ENCODE data around the gene SLC26A8. TPM values are rescaled to one million over a fixed set of nuclear protein-coding genes. Genes with fewer than 3 reads are reported as not detected.

The SLC26A8 gene
- total RNA-seq, 4 donors from 2014 or later = 0.07 TPM; not detected in 3

DNA sequence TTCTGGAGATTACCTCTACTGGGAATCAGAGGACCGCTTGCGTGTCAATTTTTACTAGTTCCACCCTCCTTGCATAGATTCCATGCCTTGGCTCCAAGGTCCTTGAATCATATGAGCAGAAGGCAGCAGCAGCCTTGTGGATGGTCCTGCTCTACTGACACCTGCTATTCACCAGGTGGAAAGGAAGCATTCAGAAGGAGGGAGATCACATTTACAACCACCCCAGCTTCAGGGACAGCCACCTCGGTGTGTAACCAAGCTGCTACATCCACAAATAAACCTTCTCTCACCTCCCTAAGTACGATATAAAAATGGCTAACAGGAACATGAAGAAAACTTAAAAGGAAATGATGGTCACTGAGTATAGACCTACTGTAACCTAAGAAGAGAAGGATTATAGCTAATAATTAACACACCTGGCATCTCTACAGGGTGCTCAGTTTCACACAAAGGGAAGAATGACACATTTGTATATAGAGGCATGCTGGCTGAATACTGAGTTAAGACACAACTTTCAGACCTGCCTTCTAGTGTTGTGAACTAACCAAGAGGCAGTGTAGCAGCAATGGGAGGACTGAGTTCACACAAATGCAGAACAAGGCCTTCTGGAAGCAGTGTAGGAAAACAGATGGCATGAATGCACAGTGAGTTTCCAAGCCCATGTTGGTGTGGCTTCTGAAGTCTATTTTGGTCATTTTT is 57.2 kb downstream of the SLC26A8 start:
- no peak overlapping the region for H3K27ac ChIP-seq
- H3K36me3 ChIP-seq = no peaks in the 10 kb centered on the region
- TF ChIP-seq, protein P1, sequence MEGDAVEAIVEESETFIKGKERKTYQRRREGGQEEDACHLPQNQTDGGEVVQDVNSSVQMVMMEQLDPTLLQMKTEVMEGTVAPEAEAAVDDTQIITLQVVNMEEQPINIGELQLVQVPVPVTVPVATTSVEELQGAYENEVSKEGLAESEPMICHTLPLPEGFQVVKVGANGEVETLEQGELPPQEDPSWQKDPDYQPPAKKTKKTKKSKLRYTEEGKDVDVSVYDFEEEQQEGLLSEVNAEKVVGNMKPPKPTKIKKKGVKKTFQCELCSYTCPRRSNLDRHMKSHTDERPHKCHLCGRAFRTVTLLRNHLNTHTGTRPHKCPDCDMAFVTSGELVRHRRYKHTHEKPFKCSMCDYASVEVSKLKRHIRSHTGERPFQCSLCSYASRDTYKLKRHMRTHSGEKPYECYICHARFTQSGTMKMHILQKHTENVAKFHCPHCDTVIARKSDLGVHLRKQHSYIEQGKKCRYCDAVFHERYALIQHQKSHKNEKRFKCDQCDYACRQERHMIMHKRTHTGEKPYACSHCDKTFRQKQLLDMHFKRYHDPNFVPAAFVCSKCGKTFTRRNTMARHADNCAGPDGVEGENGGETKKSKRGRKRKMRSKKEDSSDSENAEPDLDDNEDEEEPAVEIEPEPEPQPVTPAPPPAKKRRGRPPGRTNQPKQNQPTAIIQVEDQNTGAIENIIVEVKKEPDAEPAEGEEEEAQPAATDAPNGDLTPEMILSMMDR (IDR thresholded peaks at IDR 0.05) = no peak
- TF ChIP-seq POLR2A (IDR thresholded peaks at IDR 0.05) = no peak
- H3K27me3 ChIP-seq = no peaks in the 10 kb centered on the region
- no peak overlapping the region for H3K4me3 ChIP-seq
- DNase-seq = no peak
- intact Hi-C loops (cut with DNase I; ENCODE audit: low total_unique reads) = no loop called here
- no peaks in the 10 kb centered on the region for H3K4me1 ChIP-seq
- H3K9me3 ChIP-seq = no peaks in the 10 kb centered on the region

DNA sequence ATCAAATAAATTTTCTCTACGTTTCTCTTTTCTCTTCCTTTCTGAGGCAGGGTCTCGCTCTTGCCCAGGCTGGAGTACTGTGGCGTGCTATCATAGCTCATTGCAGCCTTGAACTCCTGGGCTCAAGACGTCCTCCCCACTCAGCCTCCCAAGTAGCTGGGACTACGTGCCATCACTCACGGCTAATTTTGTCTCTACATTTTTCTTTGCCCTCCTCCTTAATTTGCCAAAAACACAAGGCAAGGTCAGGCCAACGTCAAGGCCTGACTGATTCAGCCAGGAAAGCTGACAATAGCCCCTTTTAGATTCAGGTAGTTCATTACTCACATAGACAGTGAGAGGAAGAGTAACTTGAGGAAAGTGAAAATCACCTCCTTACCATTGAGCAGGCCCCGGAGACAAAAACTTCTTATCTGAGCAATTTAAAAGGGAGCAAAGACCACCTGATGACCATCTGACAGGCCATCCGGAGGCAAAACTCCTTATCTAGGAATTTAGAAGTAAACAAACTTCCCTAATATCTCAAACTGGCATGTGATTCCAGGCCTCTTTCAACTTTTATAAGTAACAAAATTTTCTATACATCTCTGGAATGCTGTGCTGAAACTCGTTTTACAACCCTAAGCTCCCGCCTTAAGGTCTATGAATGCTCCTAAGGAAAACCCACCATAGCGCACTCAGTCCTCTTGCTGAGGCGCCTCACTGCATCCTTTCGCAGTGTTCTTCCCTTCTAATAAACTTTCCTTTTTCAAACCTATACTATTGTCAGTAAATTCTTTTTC is 61.5 kb downstream of the SLC26A8 start:
- Histone ChIP-seq H3K4me1 (no peaks in the 10 kb centered on the region), H3K9me3 (no peaks in the 10 kb centered on the region), H3K27ac (no peak overlapping the region), H3K27me3 (no peaks in the 10 kb centered on the region), H3K36me3 (no peaks in the 10 kb centered on the region), H3K4me3 (no peak overlapping the region)
- TF ChIP-seq, protein P1 (IDR thresholded peaks at IDR 0.05) = no peak
- no peak for TF ChIP-seq POLR2A (IDR thresholded peaks at IDR 0.05)
- intact Hi-C loops (cut with DNase I; ENCODE audit: low total_unique reads) = no loop called here
- no peak for DNase-seq

DNA sequence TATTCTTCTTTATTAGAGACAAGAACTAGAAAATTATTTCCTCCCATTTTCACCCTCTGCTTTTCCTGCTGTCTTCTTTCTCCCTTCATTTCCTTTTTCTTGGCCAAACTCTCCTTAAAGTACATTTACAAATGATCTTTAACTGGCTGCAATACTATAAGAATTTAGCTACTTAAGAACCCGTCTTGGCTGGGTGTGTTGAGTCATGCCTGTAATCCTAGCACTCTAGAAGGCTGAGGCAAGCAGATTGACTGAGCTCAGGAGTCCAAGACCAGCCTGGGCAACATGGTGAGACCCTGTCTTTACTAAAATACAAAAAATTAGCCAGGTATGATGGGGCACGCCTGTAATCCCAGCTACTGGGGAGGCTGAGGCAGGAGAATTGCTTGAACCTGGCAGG is 64.3 kb downstream of the SLC26A8 start:
- no peaks in the 10 kb centered on the region for H3K4me1 ChIP-seq
- no peak for TF ChIP-seq POLR2A (IDR thresholded peaks at IDR 0.05)
- TF ChIP-seq, protein P1 (IDR thresholded peaks at IDR 0.05) = no peak
- H3K27me3 ChIP-seq = no peaks in the 10 kb centered on the region
- DNase-seq = no peak
- H3K9me3 ChIP-seq = no peaks in the 10 kb centered on the region
- no peak overlapping the region for H3K27ac ChIP-seq
- H3K36me3 ChIP-seq = no peaks in the 10 kb centered on the region
- H3K4me3 ChIP-seq = no peak overlapping the region
- intact Hi-C loops (cut with DNase I; ENCODE audit: low total_unique reads) = no loop called here

DNA sequence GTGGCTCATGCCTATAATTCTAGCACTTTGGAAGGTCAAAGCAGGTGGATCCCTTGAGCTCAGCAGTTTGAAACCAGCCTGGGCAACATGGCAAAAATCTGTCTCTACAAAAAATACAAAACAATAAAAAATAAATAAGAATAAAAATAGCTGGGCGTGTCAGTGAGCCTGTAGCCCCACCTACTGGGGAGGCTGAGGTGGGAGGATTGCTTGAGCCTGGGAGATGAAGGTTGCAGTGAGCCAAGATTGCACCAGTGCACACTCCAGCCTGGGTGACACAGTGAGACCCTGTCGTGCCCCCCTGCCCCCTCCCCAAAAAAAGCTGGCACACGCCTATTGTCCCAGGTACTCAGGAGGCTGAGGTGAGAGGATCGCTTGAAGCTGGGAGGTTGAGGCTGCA is 68.5 kb downstream of the SLC26A8 start:
- Histone ChIP-seq H3K4me3 (no peak overlapping the region), H3K9me3 (no peaks in the 10 kb centered on the region), H3K4me1 (no peaks in the 10 kb centered on the region), H3K27ac (no peak overlapping the region), H3K36me3 (no peaks in the 10 kb centered on the region), H3K27me3 (no peaks in the 10 kb centered on the region)
- intact Hi-C loops (cut with DNase I; ENCODE audit: low total_unique reads) = no loop called here
- no peak for DNase-seq
- no peak for TF ChIP-seq POLR2A (IDR thresholded peaks at IDR 0.05)
- TF ChIP-seq, protein P1 (IDR thresholded peaks at IDR 0.05) = no peak

DNA sequence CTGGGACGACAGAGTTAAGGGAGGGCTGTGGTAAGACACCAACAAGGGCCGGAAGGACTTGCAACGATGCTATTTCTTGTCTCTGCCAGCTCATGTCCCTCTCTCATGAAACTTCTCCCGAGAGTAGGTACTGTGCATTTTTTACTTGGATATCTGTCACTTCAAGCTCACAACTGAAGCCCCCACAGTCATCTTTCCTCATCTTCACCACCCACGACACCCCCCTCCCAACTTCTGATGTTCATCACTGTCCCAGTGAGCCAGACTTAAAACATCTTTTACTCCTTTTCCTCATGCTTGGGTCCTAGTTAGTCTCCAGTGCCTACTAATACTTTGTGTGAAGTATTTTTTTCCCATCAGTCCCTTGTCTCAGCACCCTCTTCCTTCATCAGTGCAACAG is 68.9 kb downstream of the SLC26A8 start:
- no peak for DNase-seq
- intact Hi-C loops (cut with DNase I; ENCODE audit: low total_unique reads) = no loop called here
- Histone ChIP-seq H3K4me1 (no peaks in the 10 kb centered on the region), H3K4me3 (no peak overlapping the region), H3K27ac (no peak overlapping the region), H3K9me3 (no peaks in the 10 kb centered on the region), H3K27me3 (no peaks in the 10 kb centered on the region), H3K36me3 (no peaks in the 10 kb centered on the region)
- no peak for TF ChIP-seq POLR2A (IDR thresholded peaks at IDR 0.05)
- TF ChIP-seq, protein P1 (IDR thresholded peaks at IDR 0.05) = no peak
